ENCODE measurements around the gene RRAS2.

- TF ChIP-seq CTCF (conservative IDR thresholded peaks at IDR 0.05): no peak
- TF ChIP-seq EZH2 (IDR thresholded peaks at IDR 0.05; ENCODE audit: low read depth): no peak
Observed at GRCh38 chr11:14310679-14311078, 48.3 kb downstream of the RRAS2 start.
